Measurements from ENCODE around the gene TIPARP.

GRCh38 chr3:156628836-156629618 lies 45.4 kb upstream of the TIPARP start:
- no peak for TF ChIP-seq CTCF (conservative IDR thresholded peaks at IDR 0.05)
- TF ChIP-seq EZH2 (IDR thresholded peaks at IDR 0.05; ENCODE audit: low read depth) = no peak
